ENCODE data around the gene NSMF.

NSMF gene

DNA sequence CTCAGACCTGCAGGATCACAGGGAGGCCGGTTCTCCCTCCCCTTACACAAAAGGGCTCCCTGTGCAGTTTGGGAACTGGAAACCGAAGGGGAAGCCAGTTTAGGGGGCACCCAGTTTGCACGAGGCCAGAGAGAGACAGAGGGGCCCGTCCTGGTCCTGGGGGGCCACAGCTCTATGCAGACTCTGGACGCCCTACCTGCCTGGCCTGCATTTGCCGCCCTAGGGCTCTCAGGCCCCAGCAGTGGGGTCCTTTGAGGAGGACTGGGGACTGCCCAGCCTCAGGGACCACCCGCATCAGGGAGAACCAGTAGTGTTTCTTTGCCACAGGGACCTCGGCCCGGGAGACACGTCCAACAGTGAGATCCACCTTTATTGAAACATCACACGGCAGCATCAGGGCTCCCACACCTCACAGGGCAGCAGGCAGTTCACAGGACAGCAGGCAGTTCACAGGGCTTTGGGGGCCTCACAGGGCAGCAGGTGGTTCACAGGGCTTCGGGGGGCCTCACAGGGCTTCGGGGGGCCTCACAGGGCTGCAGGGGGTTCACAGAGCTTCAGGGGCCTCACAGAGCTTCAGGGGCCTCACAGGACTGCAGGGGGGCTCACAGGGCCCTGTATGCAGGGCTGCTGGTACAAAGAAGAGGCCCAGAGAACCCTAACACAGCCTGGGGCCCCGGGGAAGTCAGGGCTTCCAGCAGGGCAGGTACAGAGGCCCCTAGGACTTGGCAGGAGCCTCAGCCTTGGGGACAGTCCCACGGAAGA lies 648 bp upstream of the NSMF start:
- Mint-ChIP-seq H3K4me1 (peaks cover 37% of the 10 kb centered on the region), H3K27me3 (no peaks in the 10 kb centered on the region), H3K27ac (peak overlapping the region; percentile 62), H3K4me3 (peak overlapping the region; percentile 65), H3K36me3 (peaks cover 14% of the 10 kb centered on the region), H3K9me3 (no peaks in the 10 kb centered on the region)
- ATAC-seq = no peak

DNA sequence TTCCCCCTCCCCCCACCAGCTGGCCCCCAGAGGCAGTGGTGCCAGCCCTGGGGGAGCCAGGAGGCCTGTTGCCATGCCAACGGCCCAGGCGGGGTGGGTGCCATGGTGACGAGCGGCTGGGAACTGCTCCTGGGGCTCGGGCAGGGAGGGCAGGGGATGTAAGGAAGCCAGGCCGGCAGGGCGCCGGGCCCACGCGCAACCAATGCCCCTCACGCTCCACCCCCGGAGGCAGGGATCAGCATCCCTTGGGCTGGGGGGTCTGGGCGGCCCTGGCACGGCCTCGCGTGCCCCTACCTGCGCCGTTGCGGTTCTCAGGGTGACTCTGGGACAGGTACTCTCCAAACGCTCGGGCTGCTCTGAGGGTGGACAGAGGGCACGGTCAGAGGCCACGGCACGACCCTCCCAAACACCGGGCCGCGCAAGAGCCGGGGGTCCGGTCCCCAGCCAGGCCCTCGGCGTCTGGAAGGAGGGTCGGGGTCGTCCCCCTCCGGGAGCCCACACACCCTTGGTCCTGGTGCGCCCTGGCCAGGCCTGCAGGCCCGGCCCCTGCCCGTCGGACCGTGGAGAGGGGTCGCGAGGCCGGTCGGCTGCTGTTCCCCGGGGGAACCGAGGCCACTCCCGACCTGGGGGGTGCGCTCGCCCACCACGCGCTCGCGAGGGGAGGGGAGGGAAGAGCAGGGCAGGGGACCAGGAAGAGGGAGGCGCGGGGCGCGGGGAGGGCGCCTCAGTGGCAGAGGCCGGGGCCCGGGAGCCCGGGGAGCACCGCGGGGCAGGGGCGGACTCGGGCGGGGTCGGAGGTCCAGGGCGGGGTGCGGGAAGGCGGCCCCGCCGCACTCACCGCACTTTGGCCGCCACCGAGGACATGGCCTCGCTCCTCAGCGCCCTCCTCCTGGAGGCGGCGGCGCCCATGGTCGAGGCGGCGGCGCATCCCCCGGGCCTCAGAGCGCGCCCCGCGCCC lies 661 bp downstream of the NSMF start:
- no peak overlapping the region for H3K27ac Mint-ChIP-seq
- no peaks in the 10 kb centered on the region for H3K9me3 Mint-ChIP-seq
- peaks cover 14% of the 10 kb centered on the region for H3K36me3 Mint-ChIP-seq
- peak overlapping the region; percentile 47 for H3K4me3 Mint-ChIP-seq
- peak; percentile 5 for ATAC-seq
- H3K27me3 Mint-ChIP-seq = no peaks in the 10 kb centered on the region
- peaks cover 48% of the 10 kb centered on the region for H3K4me1 Mint-ChIP-seq

DNA sequence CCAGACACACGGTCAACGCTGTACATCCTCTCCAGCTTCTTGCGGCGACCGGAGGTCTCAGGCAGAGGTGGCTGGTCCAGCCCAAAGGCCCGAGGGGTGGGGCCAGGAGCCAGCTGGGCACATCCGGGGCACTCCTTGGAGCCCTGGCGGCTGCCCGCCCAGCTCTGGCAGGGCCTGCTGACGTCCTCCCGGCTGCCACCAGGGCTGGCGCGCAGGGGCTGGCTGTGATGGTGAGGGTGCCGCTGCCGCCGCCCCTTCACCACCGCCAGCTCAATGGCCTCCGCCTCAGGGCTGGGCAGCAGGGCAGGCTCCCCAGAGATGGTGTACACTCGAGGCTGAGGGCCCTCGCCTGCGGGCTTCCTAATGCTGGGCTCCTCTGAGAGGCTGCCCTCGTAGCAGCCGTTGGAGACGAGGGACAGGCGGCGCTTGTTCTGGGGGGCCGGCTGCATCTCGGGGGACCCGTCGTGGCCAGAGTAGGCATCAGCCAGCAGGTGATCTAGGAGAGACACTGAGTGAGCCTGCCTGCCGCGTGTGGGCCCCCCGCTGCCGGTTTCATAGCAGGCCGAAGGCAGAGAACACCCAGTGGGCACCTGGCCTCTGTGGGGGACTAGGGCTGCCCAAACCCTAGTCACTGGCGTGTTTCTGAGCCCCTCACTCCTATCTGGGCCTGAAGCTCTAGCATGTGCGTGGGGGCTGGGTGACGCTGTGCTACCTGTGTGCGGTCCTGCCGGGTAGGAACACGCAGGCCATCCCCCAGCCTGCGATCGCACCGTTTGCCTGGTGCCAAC lies 1.5 kb downstream of the NSMF start:
- Mint-ChIP-seq H3K27me3 (no peaks in the 10 kb centered on the region), H3K9me3 (no peaks in the 10 kb centered on the region), H3K4me1 (peaks cover 50% of the 10 kb centered on the region), H3K27ac (no peak overlapping the region), H3K4me3 (peak overlapping the region; percentile 69), H3K36me3 (peaks cover 14% of the 10 kb centered on the region)
- no peak for ATAC-seq

DNA sequence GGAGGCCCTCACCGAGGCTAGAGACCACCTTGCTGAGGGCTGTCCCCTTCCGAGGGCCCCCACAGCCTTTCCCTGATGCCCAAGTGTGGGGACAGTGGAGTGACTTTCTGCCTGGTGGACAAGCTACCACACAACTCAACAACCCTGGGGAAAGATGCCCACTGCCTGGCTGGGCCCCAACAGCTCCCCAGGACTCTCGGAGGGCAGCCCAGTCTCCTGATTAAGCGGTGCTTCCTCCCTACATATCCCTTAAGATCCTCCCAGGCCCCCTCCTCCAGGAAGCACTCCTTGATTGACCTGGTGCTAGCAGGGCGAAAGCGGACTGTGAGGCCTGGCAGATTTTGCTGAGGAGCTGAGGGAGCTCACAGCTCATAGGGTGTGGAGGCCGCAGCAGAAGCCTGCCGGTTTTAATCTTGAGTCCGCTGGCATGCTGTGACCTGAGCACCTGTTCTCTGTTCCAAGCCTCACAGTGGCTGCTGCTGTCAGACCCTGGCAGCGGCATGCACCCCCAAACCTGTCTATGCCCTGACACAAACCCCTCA lies 2.2 kb downstream of the NSMF start:
- H3K36me3 Mint-ChIP-seq = peaks cover 20% of the 10 kb centered on the region
- H3K4me3 Mint-ChIP-seq = no peak overlapping the region
- peaks cover 4% of the 10 kb centered on the region for H3K9me3 Mint-ChIP-seq
- no peak for ATAC-seq
- H3K27ac Mint-ChIP-seq = no peak overlapping the region
- no peaks in the 10 kb centered on the region for H3K27me3 Mint-ChIP-seq
- H3K4me1 Mint-ChIP-seq = peaks cover 55% of the 10 kb centered on the region

DNA sequence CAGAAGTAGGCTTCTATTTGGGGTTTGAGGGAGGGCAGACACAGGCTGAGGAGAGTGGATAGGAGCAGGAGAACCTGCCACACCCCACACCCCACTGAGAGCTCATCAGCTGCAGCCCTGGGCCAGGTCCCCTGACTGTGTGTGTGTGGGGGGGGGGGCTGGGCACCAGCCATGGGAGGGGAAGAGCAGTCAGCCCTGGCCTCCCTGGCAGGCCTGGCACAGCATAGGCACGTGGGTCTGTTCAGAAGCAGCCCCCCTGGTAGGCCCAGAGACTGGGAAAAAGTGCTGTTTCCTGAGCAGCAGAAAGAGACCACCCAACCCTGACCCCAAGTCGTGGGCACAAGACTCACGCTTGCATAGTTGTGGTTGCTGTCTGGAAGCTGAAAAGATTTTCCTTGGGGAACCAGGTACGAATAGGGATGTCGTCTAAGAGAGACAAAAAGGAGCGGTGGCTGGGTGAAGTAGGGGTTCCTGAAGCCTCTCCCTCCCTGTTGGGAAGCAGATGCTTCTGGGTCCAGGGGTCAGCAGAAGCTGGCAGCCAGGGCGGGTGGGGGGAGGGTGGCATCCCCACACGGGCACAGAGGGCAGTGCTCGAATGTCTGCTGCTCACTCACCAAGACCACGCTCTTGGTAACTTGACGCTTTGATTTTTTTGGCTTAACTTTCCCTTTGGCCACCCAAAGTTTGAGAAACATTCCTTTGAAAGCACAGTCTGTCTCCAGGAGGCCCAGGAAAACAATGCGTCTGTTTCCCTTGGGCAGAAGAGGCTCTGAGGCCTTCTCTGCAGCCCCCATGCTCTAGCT lies 2.9 kb downstream of the NSMF start:
- no peak for ATAC-seq
- Mint-ChIP-seq H3K27ac (peak overlapping the region; percentile 55), H3K9me3 (peaks cover 5% of the 10 kb centered on the region), H3K4me1 (peaks cover 55% of the 10 kb centered on the region), H3K27me3 (no peaks in the 10 kb centered on the region), H3K4me3 (peak overlapping the region; percentile 45), H3K36me3 (peaks cover 23% of the 10 kb centered on the region)

DNA sequence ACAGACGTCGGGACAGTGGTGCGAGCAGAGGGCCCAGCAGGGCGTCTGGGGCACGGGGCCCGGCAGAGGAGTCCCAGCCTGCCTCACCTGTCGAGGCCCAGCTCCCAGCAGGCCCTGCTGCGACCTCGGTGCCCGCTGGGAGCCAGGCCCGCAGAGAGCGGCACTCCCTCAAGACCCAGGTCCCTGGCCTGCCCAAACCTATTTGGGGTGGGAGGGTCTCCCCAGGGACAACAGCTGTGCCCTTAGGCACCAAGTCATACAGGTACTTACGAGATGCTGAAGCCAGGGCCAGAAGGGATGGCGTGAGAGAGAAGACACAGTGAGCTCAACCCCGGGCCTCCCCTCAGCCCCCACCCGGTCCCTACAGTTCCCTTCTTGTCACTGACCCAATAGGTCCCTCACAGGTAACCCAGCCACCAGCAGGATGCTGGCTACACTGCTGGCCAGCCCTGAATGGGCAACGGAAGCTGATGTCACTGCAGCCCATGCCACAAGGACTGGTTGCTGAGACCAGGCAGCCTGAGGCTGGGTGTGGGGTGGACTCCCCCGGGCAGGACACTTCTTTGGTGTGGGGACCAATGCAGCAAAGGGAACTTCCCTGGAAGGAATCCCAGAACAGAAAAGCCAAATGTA lies 3.7 kb downstream of the NSMF start:
- Mint-ChIP-seq H3K9me3 (peaks cover 5% of the 10 kb centered on the region), H3K4me3 (peak overlapping the region; percentile 45), H3K4me1 (peaks cover 55% of the 10 kb centered on the region), H3K36me3 (peaks cover 23% of the 10 kb centered on the region), H3K27ac (peak overlapping the region; percentile 55), H3K27me3 (no peaks in the 10 kb centered on the region)
- ATAC-seq = no peak

DNA sequence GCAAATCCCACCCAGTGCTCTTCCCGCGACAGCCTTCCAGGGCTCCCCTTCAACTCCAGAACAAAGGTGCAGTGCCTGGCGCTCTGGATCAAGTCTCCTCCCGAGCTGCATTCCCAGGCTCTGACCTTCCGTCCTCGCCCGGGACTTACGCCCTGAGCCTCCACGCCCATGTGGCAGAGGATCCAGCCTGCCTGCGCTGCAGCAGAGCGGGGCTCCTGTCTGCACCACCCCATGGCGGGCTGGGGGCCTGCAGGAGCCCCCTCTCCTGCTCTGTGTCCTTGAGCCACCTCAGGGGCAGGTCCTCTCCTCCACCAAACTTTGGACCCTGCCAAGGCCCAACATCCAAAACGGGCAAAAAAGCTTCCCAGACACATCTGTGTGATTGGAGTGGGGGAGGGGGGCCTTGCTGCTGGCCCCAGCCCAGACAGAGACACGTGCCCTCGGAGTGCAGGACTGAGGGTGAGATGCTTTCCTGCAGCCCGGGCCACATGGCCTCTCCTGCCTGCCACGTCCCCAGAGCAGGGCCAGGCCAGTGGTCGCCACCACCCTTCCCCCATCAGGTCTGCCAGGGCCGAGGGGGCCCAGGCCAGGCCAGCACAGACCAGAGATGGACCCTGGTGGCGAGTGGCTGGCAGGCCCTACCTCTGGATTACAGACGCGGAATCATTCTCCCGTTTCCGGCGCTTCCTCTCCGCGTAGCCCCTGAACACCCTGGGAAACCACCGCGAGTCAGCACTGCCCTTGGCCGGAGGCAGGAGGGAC lies 4.4 kb downstream of the NSMF start:
- Mint-ChIP-seq H3K36me3 (peaks cover 29% of the 10 kb centered on the region), H3K4me3 (peak overlapping the region; percentile 80), H3K4me1 (peaks cover 59% of the 10 kb centered on the region), H3K9me3 (peaks cover 5% of the 10 kb centered on the region), H3K27me3 (no peaks in the 10 kb centered on the region), H3K27ac (peak overlapping the region; percentile 77)
- ATAC-seq = no peak

DNA sequence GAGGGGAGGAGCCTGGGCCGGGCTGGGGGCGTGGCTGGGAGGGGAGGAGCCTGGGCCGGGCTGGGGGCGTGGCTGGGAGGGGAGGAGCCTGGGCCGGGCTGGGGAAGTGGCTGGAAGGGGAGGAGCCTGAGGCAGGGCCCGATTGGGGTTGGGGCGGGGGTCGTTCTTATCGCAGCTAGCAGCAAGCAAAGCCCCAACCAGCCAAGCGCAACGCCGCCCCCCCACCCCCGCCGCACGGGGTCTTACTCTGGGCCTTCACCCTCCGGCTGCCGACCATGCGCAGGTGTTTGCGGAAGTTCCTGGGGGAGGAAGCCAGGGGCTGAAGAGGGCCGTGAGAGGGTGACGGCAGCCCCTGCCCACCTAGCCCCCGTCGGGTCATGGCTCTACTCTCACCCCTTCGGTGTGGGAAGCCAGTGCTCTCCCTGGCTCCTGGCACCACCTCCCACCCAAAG lies 5.0 kb downstream of the NSMF start:
- Mint-ChIP-seq H3K9me3 (peaks cover 5% of the 10 kb centered on the region), H3K36me3 (peaks cover 35% of the 10 kb centered on the region), H3K4me1 (peaks cover 57% of the 10 kb centered on the region), H3K27ac (peak overlapping the region; percentile 77), H3K4me3 (peak overlapping the region; percentile 80), H3K27me3 (no peaks in the 10 kb centered on the region)
- peak; percentile 22 for ATAC-seq

DNA sequence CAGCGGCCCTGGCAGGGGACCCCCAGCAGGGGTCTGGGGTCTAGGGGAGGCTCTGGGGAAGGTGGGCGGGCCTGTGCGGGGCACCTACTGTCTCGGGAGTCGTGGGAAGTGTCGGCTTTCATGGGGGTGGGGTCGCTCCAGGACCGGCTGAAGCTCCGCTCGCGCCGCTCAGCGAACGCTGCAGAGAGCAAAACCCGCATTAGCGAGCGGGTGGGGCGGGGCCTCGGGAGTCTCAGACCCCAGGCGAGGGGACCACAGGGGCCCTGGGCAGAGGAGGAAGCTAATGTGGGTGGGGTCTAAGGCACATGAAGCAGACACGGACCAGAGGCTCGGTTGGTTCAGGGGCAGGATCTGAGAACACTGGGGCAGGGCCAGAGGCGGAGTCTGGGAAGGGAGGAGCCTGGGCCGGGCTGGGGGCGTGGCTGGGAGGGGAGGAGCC lies 5.5 kb downstream of the NSMF start:
- peak overlapping the region; percentile 77 for H3K27ac Mint-ChIP-seq
- no peaks in the 10 kb centered on the region for H3K27me3 Mint-ChIP-seq
- H3K36me3 Mint-ChIP-seq = peaks cover 39% of the 10 kb centered on the region
- H3K9me3 Mint-ChIP-seq = peaks cover 5% of the 10 kb centered on the region
- H3K4me1 Mint-ChIP-seq = peaks cover 57% of the 10 kb centered on the region
- peak overlapping the region; percentile 62 for H3K4me3 Mint-ChIP-seq
- ATAC-seq = peak; percentile 63

DNA sequence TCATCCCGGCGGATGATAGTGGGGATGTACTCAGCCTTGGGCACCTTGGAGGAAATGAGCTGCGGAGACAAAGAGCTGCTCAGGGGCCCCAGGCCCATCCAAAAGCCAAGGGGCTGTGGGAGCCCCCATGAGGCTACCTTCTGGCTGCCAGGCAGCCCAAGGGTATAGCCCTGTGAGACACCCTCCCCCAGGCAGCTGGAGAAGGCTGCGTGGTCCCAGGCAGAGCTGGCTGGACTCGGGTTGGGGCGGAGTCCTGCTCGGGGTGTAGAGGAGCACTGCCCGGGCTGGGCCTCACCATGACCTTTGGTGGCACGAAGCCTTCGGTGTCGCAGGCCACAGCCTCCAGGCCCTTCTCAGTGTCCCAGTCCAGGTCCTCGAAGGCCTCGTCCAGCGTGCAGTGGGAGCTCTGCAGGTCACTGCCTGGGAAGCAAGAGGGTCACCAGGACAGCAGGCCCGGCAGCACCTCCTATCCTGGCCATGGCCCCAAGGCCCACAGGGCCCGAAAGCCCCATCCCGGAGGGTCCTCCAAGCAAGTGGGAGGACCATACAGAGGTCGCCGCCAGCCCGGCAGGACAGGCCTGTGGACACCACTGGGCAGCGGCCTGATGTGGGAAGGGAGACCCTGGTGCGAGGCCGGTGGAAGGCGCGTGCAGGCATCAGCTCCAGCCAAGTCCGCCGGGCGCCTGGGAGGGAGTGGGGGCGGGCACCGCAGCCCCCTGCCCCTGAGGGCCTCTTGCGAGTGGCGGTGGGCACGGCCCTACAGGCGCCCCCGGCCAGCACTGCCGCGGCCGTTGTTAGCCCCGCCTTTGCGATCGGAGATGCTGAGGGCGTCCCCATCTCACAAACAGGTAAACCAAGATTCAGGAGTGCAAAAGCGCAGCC lies 6.1 kb downstream of the NSMF start:
- Mint-ChIP-seq H3K27me3 (no peaks in the 10 kb centered on the region), H3K4me3 (peak overlapping the region; percentile 33), H3K4me1 (peaks cover 57% of the 10 kb centered on the region), H3K9me3 (peaks cover 5% of the 10 kb centered on the region), H3K27ac (no peak overlapping the region), H3K36me3 (peaks cover 39% of the 10 kb centered on the region)
- ATAC-seq = no peak

DNA sequence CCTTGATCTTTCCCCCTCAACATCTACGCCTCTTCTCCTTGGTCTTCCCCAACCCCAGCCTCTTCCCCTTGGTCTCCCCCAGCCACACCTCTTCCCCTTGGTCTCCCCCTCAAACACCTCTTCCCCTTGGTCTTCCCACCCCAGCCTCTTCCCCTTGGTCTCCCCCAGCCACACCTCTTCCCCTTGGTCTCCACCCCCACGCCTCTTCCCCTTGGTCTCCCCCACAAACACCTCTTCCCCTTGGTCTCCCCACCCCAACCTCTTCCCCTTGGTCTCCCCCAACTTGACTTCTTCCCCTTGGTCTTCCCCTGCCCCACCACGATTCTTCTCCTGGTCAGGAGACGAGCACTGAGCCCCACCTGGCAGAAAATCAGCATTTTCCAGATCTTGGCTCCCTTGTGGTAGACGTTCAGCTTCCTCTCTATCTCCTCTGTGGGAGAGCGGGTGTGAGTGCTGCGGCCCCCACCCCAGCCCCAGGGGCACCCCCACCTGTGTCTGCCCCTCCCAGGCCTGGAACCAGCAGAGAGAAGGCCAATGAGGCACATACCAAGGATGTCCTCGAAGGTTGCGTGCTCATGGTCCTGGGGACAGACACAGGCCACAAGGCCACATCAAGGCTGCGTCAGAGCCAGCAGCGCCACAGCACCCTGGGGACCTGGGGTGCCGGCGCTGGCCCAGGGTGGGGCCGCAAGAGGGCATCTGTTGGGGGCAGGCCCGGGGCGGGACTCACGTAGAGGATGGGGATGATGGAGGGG lies 7.0 kb downstream of the NSMF start:
- Mint-ChIP-seq H3K27me3 (peaks cover 2% of the 10 kb centered on the region), H3K9me3 (peaks cover 5% of the 10 kb centered on the region), H3K27ac (no peak overlapping the region), H3K4me1 (peaks cover 52% of the 10 kb centered on the region), H3K4me3 (no peak overlapping the region), H3K36me3 (peaks cover 38% of the 10 kb centered on the region)
- ATAC-seq = no peak
